Fibroblast of villous mesenchyme (primary cell): Measurements from ENCODE around the gene ZFHX3. TPM values are rescaled to one million over a fixed set of nuclear protein-coding genes. Genes with fewer than 3 reads are reported as not detected.

Source experiments
- DNase-seq: peaks from one replicate; pipeline ENCODE4 v3.0.0-alpha.2; 2010; ENCODE audit warnings: low read depth
- H3K4me3 ChIP-seq: 2 replicates; pipeline ENCODE4 v1.5.1; 2011; ENCODE audit warnings: low read depth, mild to moderate bottlenecking, low read length
- CTCF ChIP-seq: IDR thresholded peaks from 2 replicates; pipeline ENCODE4 v1.5.1; 2012; ENCODE audit warnings: low read depth, mild to moderate bottlenecking, low read length; ENCODE audit not compliant: insufficient read depth
- total RNA-seq: library from RNA; depleted of rRNA; stranded (reverse); fragments of >200 nt; gene quantifications from 2 replicates; pipeline ENCODE4 v1.2.3, GENCODE V29; 2012

The ZFHX3 gene
- total RNA-seq, 1 donor, result 3.9 TPM

- DNase-seq, result no peak
- TF ChIP-seq CTCF, result no peak
- H3K4me3 ChIP-seq, result peak overlapping the region; percentile 13
Observed at GRCh38 chr16:73063854-73064211, 15.9 kb upstream of the ZFHX3 start.

GRCh38 chr16:73062743-73063733 is 15.1 kb upstream of the ZFHX3 start:
- TF ChIP-seq CTCF, result no peak
- DNase-seq, result no peak
- peak overlapping the region; percentile 32 for H3K4me3 ChIP-seq

GRCh38 chr16:73062001-73062616 is 14.2 kb upstream of the ZFHX3 start:
- no peak for TF ChIP-seq CTCF
- no peak overlapping the region for H3K4me3 ChIP-seq

GRCh38 chr16:73060892-73061490 is 13.1 kb upstream of the ZFHX3 start:
- H3K4me3 ChIP-seq, result no peak overlapping the region
- TF ChIP-seq CTCF, result no peak
- DNase-seq, result no peak

More at GRCh38 chr16:73062001-73062616, 14.2 kb upstream of the ZFHX3 start:
- DNase-seq, result no peak

- peak overlapping the region; percentile 86 for H3K4me3 ChIP-seq
- no peak for TF ChIP-seq CTCF
- DNase-seq, result no peak
Observed at GRCh38 chr16:73059779-73060615, 12.1 kb upstream of the ZFHX3 start.
